ENCODE measurements around the gene ICE1. TPM values are rescaled to one million over a fixed set of nuclear protein-coding genes. Genes with fewer than 3 reads are reported as not detected.

The ICE1 gene
- total RNA-seq, 2 experiments from 2014 or later = 37.6 to 39.1 TPM

- Histone ChIP-seq H3K36me3 (ENCODE audit: insufficient read depth, low read length) (no peaks in the 10 kb centered on the region), H3K9me3 (ENCODE audit: control insufficient read depth in 1 of 2, insufficient read depth in 1 of 2, low read length in 2 of 2) (no peaks in the 10 kb centered on the region), H3K27ac (ENCODE audit: low read depth in 1 of 2, low read length in 2 of 2) (no peak overlapping the region), H3K4me1 (ENCODE audit: insufficient read depth, low read length) (no peaks in the 10 kb centered on the region), H3K4me3 (ENCODE audit: low read length) (no peak overlapping the region), H3K27me3 (ENCODE audit: control insufficient read depth in 1 of 2, insufficient read depth in 2 of 2, low read length in 2 of 2) (no peaks in the 10 kb centered on the region)
- ChIA-PET POLR2A (no interaction called here), CTCF (no interaction called here)
- Mint-ChIP-seq H3K27me3 (no peaks in the 10 kb centered on the region), H3K9me3 (no peaks in the 10 kb centered on the region), H3K27ac (no peak overlapping the region), H3K36me3 (ENCODE audit: low read depth) (no peaks in the 10 kb centered on the region), H3K4me1 (ENCODE audit: low read depth) (no peaks in the 10 kb centered on the region), H3K4me3 (no peak overlapping the region)
- TF ChIP-seq, protein P1, sequence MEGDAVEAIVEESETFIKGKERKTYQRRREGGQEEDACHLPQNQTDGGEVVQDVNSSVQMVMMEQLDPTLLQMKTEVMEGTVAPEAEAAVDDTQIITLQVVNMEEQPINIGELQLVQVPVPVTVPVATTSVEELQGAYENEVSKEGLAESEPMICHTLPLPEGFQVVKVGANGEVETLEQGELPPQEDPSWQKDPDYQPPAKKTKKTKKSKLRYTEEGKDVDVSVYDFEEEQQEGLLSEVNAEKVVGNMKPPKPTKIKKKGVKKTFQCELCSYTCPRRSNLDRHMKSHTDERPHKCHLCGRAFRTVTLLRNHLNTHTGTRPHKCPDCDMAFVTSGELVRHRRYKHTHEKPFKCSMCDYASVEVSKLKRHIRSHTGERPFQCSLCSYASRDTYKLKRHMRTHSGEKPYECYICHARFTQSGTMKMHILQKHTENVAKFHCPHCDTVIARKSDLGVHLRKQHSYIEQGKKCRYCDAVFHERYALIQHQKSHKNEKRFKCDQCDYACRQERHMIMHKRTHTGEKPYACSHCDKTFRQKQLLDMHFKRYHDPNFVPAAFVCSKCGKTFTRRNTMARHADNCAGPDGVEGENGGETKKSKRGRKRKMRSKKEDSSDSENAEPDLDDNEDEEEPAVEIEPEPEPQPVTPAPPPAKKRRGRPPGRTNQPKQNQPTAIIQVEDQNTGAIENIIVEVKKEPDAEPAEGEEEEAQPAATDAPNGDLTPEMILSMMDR (IDR thresholded peaks at IDR 0.05) = no peak
- intact Hi-C loops (cut with DNase I, micrococcal nuclease) = no loop called here
- no peak for ATAC-seq (ENCODE audit: poor library complexity)
- no peak for DNase-seq
Observed at GRCh38 chr5:5384660-5385330, 37.7 kb upstream of the ICE1 start.

DNA sequence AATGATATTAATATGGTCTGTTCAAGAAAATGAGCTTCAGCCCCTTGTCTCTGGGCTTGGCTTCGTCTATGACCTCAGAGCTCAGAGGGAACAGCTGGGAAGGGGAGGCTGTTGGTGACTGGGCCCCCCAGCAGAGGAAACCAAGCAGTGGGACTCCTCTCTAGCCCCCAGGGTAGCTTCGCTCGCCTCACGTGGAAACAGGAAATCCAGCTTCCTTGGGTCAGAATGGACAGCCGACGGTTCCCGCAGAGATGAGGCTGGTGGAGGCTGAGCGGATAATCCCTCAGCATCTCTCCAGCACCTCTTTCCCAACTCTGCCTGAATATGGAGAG, 37.2 kb upstream of the ICE1 start:
- no peak for ATAC-seq (ENCODE audit: poor library complexity)
- Mint-ChIP-seq H3K27ac (no peak overlapping the region), H3K27me3 (no peaks in the 10 kb centered on the region), H3K36me3 (ENCODE audit: low read depth) (no peaks in the 10 kb centered on the region), H3K9me3 (no peaks in the 10 kb centered on the region), H3K4me3 (no peak overlapping the region), H3K4me1 (ENCODE audit: low read depth) (no peaks in the 10 kb centered on the region)
- H3K9me3 ChIP-seq (ENCODE audit: control insufficient read depth in 1 of 2, insufficient read depth in 1 of 2, low read length in 2 of 2) = no peaks in the 10 kb centered on the region
- TF ChIP-seq, protein P1 (IDR thresholded peaks at IDR 0.05) = no peak
- no peaks in the 10 kb centered on the region for H3K27me3 ChIP-seq (ENCODE audit: control insufficient read depth in 1 of 2, insufficient read depth in 2 of 2, low read length in 2 of 2)
- ChIA-PET CTCF (no interaction called here), POLR2A (no interaction called here)
- DNase-seq = no peak
- no peak overlapping the region for H3K27ac ChIP-seq (ENCODE audit: low read depth in 1 of 2, low read length in 2 of 2)
- H3K4me1 ChIP-seq (ENCODE audit: insufficient read depth, low read length) = no peaks in the 10 kb centered on the region
- no peaks in the 10 kb centered on the region for H3K36me3 ChIP-seq (ENCODE audit: insufficient read depth, low read length)
- H3K4me3 ChIP-seq (ENCODE audit: low read length) = no peak overlapping the region
- intact Hi-C loops (cut with DNase I, micrococcal nuclease) = no loop called here

GRCh38 chr5:5386329-5386728, 36.1 kb upstream of the ICE1 start:
- intact Hi-C loops (cut with DNase I, micrococcal nuclease) = no loop called here
- Histone ChIP-seq H3K9me3 (ENCODE audit: control insufficient read depth in 1 of 2, insufficient read depth in 1 of 2, low read length in 2 of 2) (no peaks in the 10 kb centered on the region), H3K4me3 (ENCODE audit: low read length) (no peak overlapping the region), H3K27me3 (ENCODE audit: control insufficient read depth in 1 of 2, insufficient read depth in 2 of 2, low read length in 2 of 2) (no peaks in the 10 kb centered on the region), H3K4me1 (ENCODE audit: insufficient read depth, low read length) (no peaks in the 10 kb centered on the region), H3K36me3 (ENCODE audit: insufficient read depth, low read length) (no peaks in the 10 kb centered on the region), H3K27ac (ENCODE audit: low read depth in 1 of 2, low read length in 2 of 2) (no peak overlapping the region)
- ChIA-PET POLR2A (no interaction called here), CTCF (no interaction called here)
- no peak for DNase-seq
- Mint-ChIP-seq H3K9me3 (no peaks in the 10 kb centered on the region), H3K4me3 (no peak overlapping the region), H3K27me3 (no peaks in the 10 kb centered on the region), H3K27ac (no peak overlapping the region), H3K4me1 (ENCODE audit: low read depth) (no peaks in the 10 kb centered on the region), H3K36me3 (ENCODE audit: low read depth) (no peaks in the 10 kb centered on the region)
- no peak for ATAC-seq (ENCODE audit: poor library complexity)
- TF ChIP-seq, protein P1 (IDR thresholded peaks at IDR 0.05) = no peak

All from CD4-positive, alpha-beta T cell (primary cell).